Glutamatergic neuron (in vitro differentiated cells): ENCODE data around the gene RAMP1. TPM values are rescaled to one million over a fixed set of nuclear protein-coding genes. Genes with fewer than 3 reads are reported as not detected.

ENCODE experiments used
- DNase-seq: peaks from one replicate; pipeline ENCODE4 v3.0.0; 2022
- H3K27ac Mint-ChIP-seq: one replicate; pipeline ENCODE4 v1.8.0; 2020; ENCODE audit warnings: mild to moderate bottlenecking, mixed read lengths, inconsistent platforms; ENCODE audit not compliant: unreplicated experiment
- H3K27me3 Mint-ChIP-seq: one replicate; pipeline ENCODE4 v1.8.0; 2020; ENCODE audit warnings: mild to moderate bottlenecking, moderate library complexity, mixed read lengths, inconsistent platforms; ENCODE audit not compliant: unreplicated experiment
- H3K36me3 Mint-ChIP-seq: one replicate; pipeline ENCODE4 v1.8.0; 2020; ENCODE audit warnings: mild to moderate bottlenecking, mixed read lengths, inconsistent platforms; ENCODE audit not compliant: unreplicated experiment
- H3K4me1 Mint-ChIP-seq: one replicate; pipeline ENCODE4 v1.8.0; 2020; ENCODE audit warnings: mild to moderate bottlenecking, low read depth, mixed read lengths, inconsistent platforms; ENCODE audit not compliant: unreplicated experiment
- H3K4me3 Mint-ChIP-seq: one replicate; pipeline ENCODE4 v1.8.0; 2020; ENCODE audit warnings: mild to moderate bottlenecking, mixed read lengths, inconsistent platforms; ENCODE audit not compliant: unreplicated experiment
- H3K9me3 Mint-ChIP-seq: one replicate; pipeline ENCODE4 v1.8.0; 2020; ENCODE audit warnings: mild to moderate bottlenecking, moderate library complexity, mixed read lengths, inconsistent platforms; ENCODE audit not compliant: unreplicated experiment
- total RNA-seq: library from RNA; stranded (reverse); fragmentation: NEBNext Ultra II Directional; extraction: Animal tissue kit (Norgen Biotek cat#: 25700); gene quantifications from one replicate; pipeline ENCODE4 v1.2.1, GENCODE V29; 2021; ENCODE audit not compliant: unreplicated experiment
- TF ChIP-seq, protein P1 (sequence below): fragments of 200-600 bp; sonication (generic); IDR thresholded peaks from one replicate; pipeline ENCODE4 v1.5.0; 2021; ENCODE audit not compliant: partially characterized antibody, unreplicated experiment

Gene RAMP1
- total RNA-seq, 1 donor from 2014 or later = 7.6 TPM

DNA sequence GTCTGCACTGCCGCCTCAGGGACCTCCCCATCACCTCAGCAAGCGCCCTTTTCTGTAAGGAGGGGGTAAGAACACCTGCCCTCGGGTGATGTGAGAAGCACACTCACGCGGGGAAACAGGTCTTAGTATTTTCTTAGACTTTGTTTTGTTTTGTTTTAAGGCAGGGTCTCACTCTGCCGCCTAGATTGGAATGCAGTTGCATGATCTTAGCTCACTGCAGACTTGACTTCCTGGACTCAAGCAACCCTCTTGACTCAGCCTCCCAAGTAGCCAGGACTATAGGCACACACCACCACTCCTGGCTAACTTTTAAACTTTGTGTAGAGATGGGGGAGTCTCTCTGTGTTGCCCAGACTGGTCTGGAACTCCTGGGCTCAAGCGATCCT, 37.1 kb downstream of the RAMP1 start:
- no peaks in the 10 kb centered on the region for H3K36me3 Mint-ChIP-seq
- peaks cover 3% of the 10 kb centered on the region for H3K9me3 Mint-ChIP-seq
- DNase-seq = no peak
- H3K4me1 Mint-ChIP-seq = peaks cover 20% of the 10 kb centered on the region
- peaks cover 5% of the 10 kb centered on the region for H3K27me3 Mint-ChIP-seq
- no peak overlapping the region for H3K27ac Mint-ChIP-seq
- H3K4me3 Mint-ChIP-seq = no peak overlapping the region
- TF ChIP-seq, protein P1, sequence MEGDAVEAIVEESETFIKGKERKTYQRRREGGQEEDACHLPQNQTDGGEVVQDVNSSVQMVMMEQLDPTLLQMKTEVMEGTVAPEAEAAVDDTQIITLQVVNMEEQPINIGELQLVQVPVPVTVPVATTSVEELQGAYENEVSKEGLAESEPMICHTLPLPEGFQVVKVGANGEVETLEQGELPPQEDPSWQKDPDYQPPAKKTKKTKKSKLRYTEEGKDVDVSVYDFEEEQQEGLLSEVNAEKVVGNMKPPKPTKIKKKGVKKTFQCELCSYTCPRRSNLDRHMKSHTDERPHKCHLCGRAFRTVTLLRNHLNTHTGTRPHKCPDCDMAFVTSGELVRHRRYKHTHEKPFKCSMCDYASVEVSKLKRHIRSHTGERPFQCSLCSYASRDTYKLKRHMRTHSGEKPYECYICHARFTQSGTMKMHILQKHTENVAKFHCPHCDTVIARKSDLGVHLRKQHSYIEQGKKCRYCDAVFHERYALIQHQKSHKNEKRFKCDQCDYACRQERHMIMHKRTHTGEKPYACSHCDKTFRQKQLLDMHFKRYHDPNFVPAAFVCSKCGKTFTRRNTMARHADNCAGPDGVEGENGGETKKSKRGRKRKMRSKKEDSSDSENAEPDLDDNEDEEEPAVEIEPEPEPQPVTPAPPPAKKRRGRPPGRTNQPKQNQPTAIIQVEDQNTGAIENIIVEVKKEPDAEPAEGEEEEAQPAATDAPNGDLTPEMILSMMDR = no peak

DNA sequence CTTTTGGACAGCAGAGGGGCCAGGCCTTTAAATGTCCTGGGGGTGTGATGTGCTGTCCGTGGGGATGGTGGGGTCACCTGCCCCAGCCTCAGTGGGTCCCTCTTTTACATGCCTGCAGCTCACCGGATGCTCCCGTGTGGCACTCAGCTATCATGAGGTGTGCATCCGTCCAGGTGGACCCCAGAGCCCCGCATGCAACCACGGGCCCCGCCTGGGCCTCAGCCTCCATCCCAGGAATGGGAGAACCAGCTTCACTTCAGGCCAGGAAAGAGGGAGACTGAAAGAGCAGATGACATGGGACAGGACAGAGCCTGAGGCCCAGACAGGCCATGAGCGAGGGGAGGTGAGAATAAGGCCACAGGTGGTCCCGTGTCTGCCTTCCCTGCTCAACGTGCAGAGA, 37.5 kb downstream of the RAMP1 start:
- DNase-seq = no peak
- no peak overlapping the region for H3K4me3 Mint-ChIP-seq

DNA sequence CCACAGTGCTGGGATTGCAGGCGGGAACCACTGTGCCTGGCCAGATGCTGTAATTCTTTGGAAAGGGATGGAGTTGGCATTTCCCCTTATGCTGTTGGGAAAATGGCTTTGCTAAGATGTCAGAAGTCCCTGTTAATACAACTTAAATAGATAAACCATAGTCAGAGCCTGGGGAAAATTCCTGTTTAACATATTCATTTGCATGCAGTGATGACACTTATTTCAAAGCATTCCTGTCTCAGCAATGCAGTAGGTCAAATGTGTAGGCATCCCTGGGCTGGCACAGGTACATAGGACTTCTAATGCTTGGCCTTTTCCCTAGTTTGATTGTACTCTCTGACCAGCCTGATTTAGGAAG, 38.6 kb downstream of the RAMP1 start:
- no peak overlapping the region for H3K4me3 Mint-ChIP-seq
- peaks cover 5% of the 10 kb centered on the region for H3K27me3 Mint-ChIP-seq
- H3K27ac Mint-ChIP-seq = no peak overlapping the region
- DNase-seq = no peak
- H3K36me3 Mint-ChIP-seq = no peaks in the 10 kb centered on the region
- peaks cover 3% of the 10 kb centered on the region for H3K9me3 Mint-ChIP-seq
- H3K4me1 Mint-ChIP-seq = peaks cover 15% of the 10 kb centered on the region
- TF ChIP-seq, protein P1 = no peak

More for the DNA sequence above, 37.5 kb downstream of the RAMP1 start:
- TF ChIP-seq, protein P1 = no peak
- peaks cover 20% of the 10 kb centered on the region for H3K4me1 Mint-ChIP-seq
- H3K27me3 Mint-ChIP-seq = peaks cover 5% of the 10 kb centered on the region
- peaks cover 3% of the 10 kb centered on the region for H3K9me3 Mint-ChIP-seq
- H3K36me3 Mint-ChIP-seq = no peaks in the 10 kb centered on the region
- no peak overlapping the region for H3K27ac Mint-ChIP-seq

DNA sequence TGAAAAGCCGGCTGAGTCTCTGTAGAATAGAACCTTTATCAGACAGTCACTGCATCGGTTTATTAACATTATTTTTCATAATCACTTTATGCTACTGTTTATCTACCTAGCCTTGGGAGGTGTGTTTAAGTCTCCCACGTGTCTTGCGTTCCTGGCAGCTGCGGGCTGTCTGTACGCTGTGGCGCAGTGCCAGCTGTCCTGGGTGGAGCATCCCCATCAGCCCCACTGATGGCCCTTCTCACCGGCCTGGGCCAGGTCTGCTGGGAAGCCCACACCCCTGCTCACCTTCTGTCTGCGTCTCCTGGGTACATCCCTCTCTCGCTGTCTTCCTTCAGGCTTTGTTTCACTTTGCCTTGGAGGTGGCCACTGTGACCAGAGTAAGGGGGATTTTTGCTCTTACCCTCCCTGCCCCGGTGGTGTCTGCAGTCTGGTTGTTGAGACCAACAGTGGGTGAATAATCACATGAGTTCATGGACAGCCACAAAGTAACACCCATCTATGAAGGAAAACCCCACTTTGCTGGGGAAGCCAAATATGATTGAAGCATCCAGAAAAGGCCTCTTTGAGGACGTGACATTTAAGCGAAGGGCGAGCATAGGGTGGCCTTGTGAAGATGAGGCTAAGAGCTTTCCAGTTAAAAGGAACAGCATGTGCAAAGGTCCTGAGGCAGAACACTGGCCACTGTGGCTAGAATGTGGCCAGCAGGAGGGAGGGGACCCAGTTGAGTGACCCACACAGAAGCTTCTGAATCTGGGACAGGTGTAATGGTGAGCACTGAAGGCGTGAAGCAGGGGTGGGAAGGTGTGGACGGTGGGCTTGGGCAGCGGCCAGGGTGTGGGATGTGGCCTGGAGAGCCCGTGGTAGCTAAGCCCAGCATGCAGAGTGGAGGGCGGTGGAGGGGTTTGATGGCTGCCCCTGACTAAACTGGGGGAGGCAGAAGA, 41.7 kb downstream of the RAMP1 start:
- DNase-seq = no peak
- H3K27ac Mint-ChIP-seq = no peak overlapping the region
- H3K36me3 Mint-ChIP-seq = no peaks in the 10 kb centered on the region
- TF ChIP-seq, protein P1 = no peak
- peaks cover 3% of the 10 kb centered on the region for H3K9me3 Mint-ChIP-seq
- peaks cover 7% of the 10 kb centered on the region for H3K27me3 Mint-ChIP-seq
- peaks cover 6% of the 10 kb centered on the region for H3K4me1 Mint-ChIP-seq
- no peak overlapping the region for H3K4me3 Mint-ChIP-seq
